Body of pancreas (tissue), 4 donors: ENCODE results near the gene CDK5RAP2.

ENCODE experiments used
- POLR2A ChIP-seq, 3 donors: fragments of 450-650 bp; IDR thresholded peaks; one replicate each; pipeline ENCODE4 v1.6.1; 2016; ENCODE audit warnings: antibody characterized with exemption in 3 of 3, mild to moderate bottlenecking in 2 of 3
- TF ChIP-seq, protein P1 (sequence below), 7 experiments: fragments of 450-650 bp in 4 of 7; fragments of 200-600 bp in 3 of 7; sonication (generic) in 3 of 7; IDR thresholded peaks; one replicate each; pipeline ENCODE4 v1.5.1; 2016 to 2019; ENCODE audit warnings: antibody characterized with exemption in 7 of 7

DNA sequence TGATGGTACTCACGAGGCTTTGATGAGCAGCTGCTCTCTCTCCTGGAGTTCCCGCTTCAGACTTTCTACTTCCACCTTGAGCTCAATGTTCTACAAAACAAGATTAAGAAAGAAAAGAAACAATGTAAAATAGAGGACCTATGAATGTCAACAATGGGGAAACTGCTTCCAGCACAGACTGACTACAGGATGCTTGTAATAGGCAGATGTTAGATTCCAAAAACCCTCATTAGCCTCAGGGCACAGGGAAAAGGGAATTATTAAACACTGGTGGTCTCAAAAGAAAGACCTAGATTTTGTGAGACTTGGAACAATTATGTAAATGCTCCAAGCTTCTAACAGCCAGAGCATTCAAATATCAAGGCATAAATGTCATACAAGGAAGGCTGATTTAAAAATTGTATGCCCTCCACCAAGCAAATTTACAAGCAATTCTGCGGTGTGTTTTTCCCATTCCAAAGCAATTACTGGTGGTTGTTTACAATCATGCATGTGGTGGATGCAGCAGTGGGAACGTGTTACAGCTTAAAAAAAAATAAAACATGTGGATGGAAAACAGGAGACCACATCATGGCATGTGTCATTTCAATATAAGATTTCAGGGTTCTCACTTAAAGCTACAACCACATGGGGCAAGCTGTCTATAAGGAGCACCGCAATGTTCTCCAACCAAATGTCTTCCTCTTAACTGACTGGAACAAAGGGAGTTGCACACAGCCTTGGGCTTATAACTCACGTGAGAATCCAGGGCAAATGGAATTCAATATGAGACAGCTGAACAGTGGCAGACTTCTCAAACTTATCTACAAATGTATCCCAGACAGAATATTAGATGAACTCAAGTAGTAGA lies 34.0 kb downstream of the CDK5RAP2 start:
- TF ChIP-seq, protein P1, sequence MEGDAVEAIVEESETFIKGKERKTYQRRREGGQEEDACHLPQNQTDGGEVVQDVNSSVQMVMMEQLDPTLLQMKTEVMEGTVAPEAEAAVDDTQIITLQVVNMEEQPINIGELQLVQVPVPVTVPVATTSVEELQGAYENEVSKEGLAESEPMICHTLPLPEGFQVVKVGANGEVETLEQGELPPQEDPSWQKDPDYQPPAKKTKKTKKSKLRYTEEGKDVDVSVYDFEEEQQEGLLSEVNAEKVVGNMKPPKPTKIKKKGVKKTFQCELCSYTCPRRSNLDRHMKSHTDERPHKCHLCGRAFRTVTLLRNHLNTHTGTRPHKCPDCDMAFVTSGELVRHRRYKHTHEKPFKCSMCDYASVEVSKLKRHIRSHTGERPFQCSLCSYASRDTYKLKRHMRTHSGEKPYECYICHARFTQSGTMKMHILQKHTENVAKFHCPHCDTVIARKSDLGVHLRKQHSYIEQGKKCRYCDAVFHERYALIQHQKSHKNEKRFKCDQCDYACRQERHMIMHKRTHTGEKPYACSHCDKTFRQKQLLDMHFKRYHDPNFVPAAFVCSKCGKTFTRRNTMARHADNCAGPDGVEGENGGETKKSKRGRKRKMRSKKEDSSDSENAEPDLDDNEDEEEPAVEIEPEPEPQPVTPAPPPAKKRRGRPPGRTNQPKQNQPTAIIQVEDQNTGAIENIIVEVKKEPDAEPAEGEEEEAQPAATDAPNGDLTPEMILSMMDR (IDR thresholded peaks at IDR 0.05), result no peak
- TF ChIP-seq POLR2A (IDR thresholded peaks at IDR 0.05), result no peak
